Sigmoid colon (tissue), 7 donors: ENCODE results near the gene XPO6. TPM values are rescaled to one million over a fixed set of nuclear protein-coding genes. Genes with fewer than 3 reads are reported as not detected.

Experiments
- DNase-seq: peaks from one replicate; pipeline ENCODE4 v3.0.0-alpha.2; 2019
- H3K27ac ChIP-seq, 4 donors: fragments of 200-600 bp; sonication (generic); one replicate each; pipeline ENCODE4 v1.5.1; 2016 to 2019; ENCODE audit warnings: mild to moderate bottlenecking in 1 of 4
- H3K27me3 ChIP-seq, 3 donors: fragments of 200-600 bp; sonication (generic); one replicate each; pipeline ENCODE4 v1.5.1; 2019; ENCODE audit warnings: mild to moderate bottlenecking in 1 of 3
- H3K36me3 ChIP-seq, 4 donors: fragments of 200-600 bp; sonication (generic); one replicate each; pipeline ENCODE4 v1.5.1; 2016 to 2019
- H3K4me1 ChIP-seq, 4 donors: fragments of 200-600 bp; sonication (generic); one replicate each; pipeline ENCODE4 v1.5.1; 2017 to 2019
- H3K4me3 ChIP-seq, 4 donors: fragments of 200-600 bp; sonication (generic); one replicate each; pipeline ENCODE4 v1.5.1; 2017 to 2019; ENCODE audit warnings: mild to moderate bottlenecking in 2 of 4, moderate library complexity in 1 of 4
- H3K9me3 ChIP-seq, 4 donors: fragments of 200-600 bp in 3 of 4; sonication (generic) in 3 of 4; one replicate each; pipeline versions ENCODE4 v1.5.1 to v1.6.1; 2013 to 2019
- CTCF ChIP-seq, 4 experiments: fragments of 450-650 bp in 3 of 4; fragments of 200-600 bp in 1 of 4; IDR thresholded peaks; one replicate each; pipeline ENCODE4 v1.5.1; 2016 to 2019; ENCODE audit warnings: antibody characterized with exemption in 4 of 4, mild to moderate bottlenecking in 3 of 4, moderate library complexity in 2 of 4
- EP300 ChIP-seq, 4 donors: sonication (generic); formaldehyde crosslinking; IDR thresholded peaks; one replicate each; pipeline ENCODE4 v1.6.1; 2017; ENCODE audit warnings: antibody characterized with exemption in 4 of 4
- POLR2A ChIP-seq, 2 donors: fragments of 450-650 bp; IDR thresholded peaks; one replicate each; pipeline ENCODE4 v1.6.1; 2016; ENCODE audit warnings: antibody characterized with exemption in 2 of 2, mild to moderate bottlenecking in 2 of 2, moderate library complexity in 2 of 2
- POLR2AphosphoS5 ChIP-seq, 4 donors: sonication (generic); formaldehyde crosslinking; IDR thresholded peaks; one replicate each; pipeline ENCODE4 v1.6.1; 2017; ENCODE audit warnings: antibody characterized with exemption in 4 of 4
- WGBS, 2 donors: extraction: QIAGEN DNeasy Blood & Tissue Kit; methylation state at CpG; one replicate each; pipeline ENCODE4 v1.1.7; 2013; 5-methylcytosine and 5-hydroxymethylcytosine counted together
- intact Hi-C: fragments of 100-400 bp; cut with DNase I; formaldehyde crosslinking; loops from one replicate; pipeline ENCODE4 v1.15.1; 2023
- polyA plus RNA-seq, 3 donors: library from polyadenylated mRNA; stranded (reverse); fragments of 200-250 nt; gene quantifications; one replicate each; pipeline ENCODE4 v1.2.3, GENCODE V29; 2013
- total RNA-seq, 4 donors: library from RNA; depleted of rRNA; stranded (reverse); fragments of >200 nt; gene quantifications; one replicate each; pipeline ENCODE4 v1.1.0, GENCODE V29; 2016
- donor health status: healthy with polysubstance abuse.
- donor health status: Bipolar disorder and iron deficiency.
- donor health status: healthy.

Gene XPO6
- total and polyA plus RNA-seq, 7 donors, result 40.2 to 101 (median 48.9) TPM

GRCh38 chr16:28166394-28167208 is 45.2 kb downstream of the XPO6 start:
- no peak overlapping the region for H3K27ac ChIP-seq
- no peaks in the 10 kb centered on the region for H3K27me3 ChIP-seq
- peaks cover 0 to 10% (median 5%) of the 10 kb centered on the region in 4 donors for H3K4me1 ChIP-seq
- H3K9me3 ChIP-seq, result no peaks in the 10 kb centered on the region
- intact Hi-C loops, result no loop called here
- 82 to 83% methylated on average over 5 of the region's 5 CpGs for WGBS, 2 donors
- peaks cover 0 to 57% (median 27%) of the 10 kb centered on the region in 4 donors for H3K36me3 ChIP-seq
- no peak for TF ChIP-seq POLR2A (IDR thresholded peaks at IDR 0.05)
- TF ChIP-seq POLR2AphosphoS5 (IDR thresholded peaks at IDR 0.05), result no peak
- TF ChIP-seq EP300 (IDR thresholded peaks at IDR 0.05), result no peak
- no peak for TF ChIP-seq CTCF (IDR thresholded peaks at IDR 0.05)
- H3K4me3 ChIP-seq, result no peak overlapping the region
- DNase-seq, result no peak

- 69 to 75% methylated on average over 1 of the region's 1 CpG for WGBS, 2 donors
Observed at GRCh38 chr16:28165598-28165997, 46.2 kb downstream of the XPO6 start.

GRCh38 chr16:28164140-28164539 is 47.6 kb downstream of the XPO6 start:
- Histone ChIP-seq H3K9me3 (no peaks in the 10 kb centered on the region), H3K27ac (no peak overlapping the region), H3K36me3 (peaks cover 0 to 43% (median 19%) of the 10 kb centered on the region in 4 donors), H3K4me1 (peaks cover 0 to 10% (median 5%) of the 10 kb centered on the region in 4 donors), H3K27me3 (no peaks in the 10 kb centered on the region), H3K4me3 (no peak overlapping the region)
- 78 to 82% methylated on average over 2 of the region's 2 CpGs for WGBS, 2 donors
- DNase-seq, result no peak
- intact Hi-C loops, result no loop called here
- TF ChIP-seq CTCF (IDR thresholded peaks at IDR 0.05) (no peak), POLR2A (IDR thresholded peaks at IDR 0.05) (no peak), EP300 (IDR thresholded peaks at IDR 0.05) (no peak), POLR2AphosphoS5 (IDR thresholded peaks at IDR 0.05) (no peak)

More at GRCh38 chr16:28165598-28165997, 46.2 kb downstream of the XPO6 start:
- Histone ChIP-seq H3K27me3 (no peaks in the 10 kb centered on the region), H3K4me1 (peaks cover 0 to 10% (median 5%) of the 10 kb centered on the region in 4 donors), H3K9me3 (no peaks in the 10 kb centered on the region), H3K27ac (no peak overlapping the region), H3K4me3 (no peak overlapping the region), H3K36me3 (peaks cover 0 to 57% (median 27%) of the 10 kb centered on the region in 4 donors)
- intact Hi-C loops, result no loop called here
- no peak for DNase-seq
- TF ChIP-seq CTCF (IDR thresholded peaks at IDR 0.05), result no peak
- TF ChIP-seq POLR2AphosphoS5 (IDR thresholded peaks at IDR 0.05), result no peak
- TF ChIP-seq POLR2A (IDR thresholded peaks at IDR 0.05), result no peak
- TF ChIP-seq EP300 (IDR thresholded peaks at IDR 0.05), result no peak

GRCh38 chr16:28163699-28164098 is 48.1 kb downstream of the XPO6 start:
- H3K4me3 ChIP-seq, result no peak overlapping the region
- no peaks in the 10 kb centered on the region for H3K27me3 ChIP-seq
- peaks cover 0 to 39% (median 15%) of the 10 kb centered on the region in 4 donors for H3K36me3 ChIP-seq
- no peak for DNase-seq
- intact Hi-C loops, result no loop called here
- H3K27ac ChIP-seq, result no peak overlapping the region
- TF ChIP-seq POLR2A (IDR thresholded peaks at IDR 0.05), result no peak
- TF ChIP-seq POLR2AphosphoS5 (IDR thresholded peaks at IDR 0.05), result no peak
- TF ChIP-seq CTCF (IDR thresholded peaks at IDR 0.05), result no peak
- no peak for TF ChIP-seq EP300 (IDR thresholded peaks at IDR 0.05)
- peaks cover 0 to 12% (median 7%) of the 10 kb centered on the region in 4 donors for H3K4me1 ChIP-seq
- WGBS, 2 donors, result 84 to 89% methylated on average over 4 of the region's 4 CpGs
- H3K9me3 ChIP-seq, result no peaks in the 10 kb centered on the region
